Measurements from ENCODE around the gene MAD1L1. TPM values are rescaled to one million over a fixed set of nuclear protein-coding genes. Genes with fewer than 3 reads are reported as not detected.
A peak's percentile ranks its signal among the peaks of the same experiment; 100 is the strongest.

The MAD1L1 gene
- total RNA-seq, 6 experiments from 2014 or later, result 15.1 to 37.4 (median 20.5) TPM

GRCh38 chr7:2086229-2086628, 146.5 kb downstream of the MAD1L1 start:
- no peak overlapping the region for H3K4me3 ChIP-seq
- H3K9me3 ChIP-seq, result no peaks in the 10 kb centered on the region
- WGBS (ENCODE audit: insufficient coverage, low coverage, low lambda C conversion rate, missing lambda C conversion rate), result 68% methylated on average over 6 of the region's 13 CpGs
- H3K4me1 ChIP-seq, result no peaks in the 10 kb centered on the region
- no peaks in the 10 kb centered on the region for H3K27me3 ChIP-seq
- TF ChIP-seq POLR2A (IDR thresholded peaks at IDR 0.05) (no peak), CTCF (IDR thresholded peaks at IDR 0.05) (no peak)
- ATAC-seq (no peak), DNase-seq (no peak)
- no peaks in the 10 kb centered on the region for H3K36me3 ChIP-seq
- no peak overlapping the region for H3K27ac ChIP-seq
- intact Hi-C loops (cut with DNase I), result no loop called here

- H3K27me3 ChIP-seq, result no peaks in the 10 kb centered on the region
- ATAC-seq, result no peak
- H3K4me3 ChIP-seq, result no peak overlapping the region
Measured at GRCh38 chr7:2085804-2086203, 146.9 kb downstream of the MAD1L1 start.

GRCh38 chr7:2084781-2085505, 147.8 kb downstream of the MAD1L1 start:
- DNase-seq (no peak), ATAC-seq (no peak)
- no peaks in the 10 kb centered on the region for H3K4me1 ChIP-seq
- no peak for TF ChIP-seq POLR2A (IDR thresholded peaks at IDR 0.05)
- intact Hi-C loops (cut with DNase I), result no loop called here
- no peak overlapping the region for H3K4me3 ChIP-seq
- no peaks in the 10 kb centered on the region for H3K27me3 ChIP-seq
- 94% methylated on average over 14 of the region's 25 CpGs for WGBS (ENCODE audit: insufficient coverage, low coverage, low lambda C conversion rate, missing lambda C conversion rate)
- H3K9me3 ChIP-seq, result no peaks in the 10 kb centered on the region
- no peak overlapping the region for H3K27ac ChIP-seq
- H3K36me3 ChIP-seq, result no peaks in the 10 kb centered on the region

More at GRCh38 chr7:2085804-2086203, 146.9 kb downstream of the MAD1L1 start:
- DNase-seq, result no peak
- no CpG with 5 or more reads among the region's 16 CpGs for WGBS (ENCODE audit: insufficient coverage, low coverage, low lambda C conversion rate, missing lambda C conversion rate)
- TF ChIP-seq POLR2A (IDR thresholded peaks at IDR 0.05), result no peak
- TF ChIP-seq CTCF (IDR thresholded peaks at IDR 0.05), result no peak
- intact Hi-C loops (cut with DNase I), result no loop called here
- Histone ChIP-seq H3K9me3 (no peaks in the 10 kb centered on the region), H3K4me1 (no peaks in the 10 kb centered on the region), H3K36me3 (no peaks in the 10 kb centered on the region), H3K27ac (no peak overlapping the region)

- Histone ChIP-seq H3K4me1 (no peaks in the 10 kb centered on the region), H3K4me3 (no peak overlapping the region), H3K27me3 (no peaks in the 10 kb centered on the region), H3K27ac (no peak overlapping the region), H3K9me3 (no peaks in the 10 kb centered on the region), H3K36me3 (no peaks in the 10 kb centered on the region)
- TF ChIP-seq CTCF (IDR thresholded peaks at IDR 0.05) (no peak), POLR2A (IDR thresholded peaks at IDR 0.05) (no peak)
- ATAC-seq (peak in 2 of 4 donors; percentile 20 to 29), DNase-seq (no peak)
- intact Hi-C loops (cut with DNase I), result no loop called here
- no CpG with 5 or more reads among the region's 18 CpGs for WGBS (ENCODE audit: insufficient coverage, low coverage, low lambda C conversion rate, missing lambda C conversion rate)
Measured at GRCh38 chr7:2084331-2084730, 148.4 kb downstream of the MAD1L1 start.

- no peaks in the 10 kb centered on the region for H3K27me3 ChIP-seq
- H3K4me1 ChIP-seq, result no peaks in the 10 kb centered on the region
- intact Hi-C loops (cut with DNase I), result no loop called here
- ATAC-seq, result no peak
- no peaks in the 10 kb centered on the region for H3K36me3 ChIP-seq
- TF ChIP-seq POLR2A (IDR thresholded peaks at IDR 0.05) (no peak), CTCF (IDR thresholded peaks at IDR 0.05) (no peak)
- 93% methylated on average over 2 of the region's 17 CpGs for WGBS (ENCODE audit: insufficient coverage, low coverage, low lambda C conversion rate, missing lambda C conversion rate)
- H3K9me3 ChIP-seq, result no peaks in the 10 kb centered on the region
- no peak overlapping the region for H3K4me3 ChIP-seq
- DNase-seq, result no peak
- no peak overlapping the region for H3K27ac ChIP-seq
Measured at GRCh38 chr7:2083362-2083761, 149.4 kb downstream of the MAD1L1 start.
